ENCODE results near the gene KCTD12. TPM values are rescaled to one million over a fixed set of nuclear protein-coding genes. Genes with fewer than 3 reads are reported as not detected.

Gene KCTD12
- total RNA-seq, 4 donors from 2014 or later: 27.9 to 59.3 (median 37.8) TPM

GRCh38 chr13:76884186-76884906 lies 1.9 kb downstream of the KCTD12 start:
- 24 to 32% methylated on average over 15 of the region's 15 CpGs for WGBS, 2 donors

DNA sequence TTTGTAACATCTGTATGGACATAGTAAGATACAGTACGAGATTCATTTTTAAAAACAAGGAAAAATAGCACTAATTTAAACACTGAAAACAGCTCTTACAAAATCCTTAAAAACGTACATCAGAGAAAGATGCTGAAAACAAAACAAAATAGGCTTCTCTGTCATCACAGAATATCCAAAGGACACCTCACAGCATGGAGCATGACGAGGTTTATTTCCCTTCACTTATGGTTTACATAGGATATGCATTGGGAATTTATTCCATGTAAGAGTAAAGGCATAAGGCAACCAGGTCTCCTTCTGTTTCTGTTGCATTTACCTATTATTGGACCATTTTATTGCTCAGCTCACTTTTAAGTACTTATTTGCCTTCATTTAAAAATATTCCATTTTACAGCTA lies 3.0 kb downstream of the KCTD12 start:
- DNase-seq: no peak
- intact Hi-C loops (cut with DNase I): loop anchor here (10.0 kb wide), 1 partner anchor 218 kb away; no protein-coding TSS in a partner anchor
- 74 to 80% methylated on average over 3 of the region's 3 CpGs for WGBS, 2 donors
- TF ChIP-seq POLR2A (IDR thresholded peaks at IDR 0.05) (no peak), CTCF (IDR thresholded peaks at IDR 0.05) (no peak)
- Histone ChIP-seq H3K4me1 (peaks cover 12 to 20% of the 10 kb centered on the region in 2 donors), H3K9me3 (no peaks in the 10 kb centered on the region), H3K27ac (peak overlapping the region in 2 of 3 donors; percentile 43 to 85), H3K36me3 (no peaks in the 10 kb centered on the region), H3K27me3 (no peaks in the 10 kb centered on the region), H3K4me3 (replicated peaks in 1 of 3) (no peak overlapping the region)

More at GRCh38 chr13:76884186-76884906, 1.9 kb downstream of the KCTD12 start:
- intact Hi-C loops (cut with DNase I): loop anchor here (10.0 kb wide), 1 partner anchor 220 kb away; no protein-coding TSS in a partner anchor
- Histone ChIP-seq H3K4me1 (peaks cover 12 to 20% of the 10 kb centered on the region in 2 donors), H3K9me3 (no peaks in the 10 kb centered on the region), H3K4me3 (replicated peaks in 1 of 3) (peak overlapping the region in 2 of 3 donors; percentile 67 to 68), H3K27me3 (no peaks in the 10 kb centered on the region), H3K27ac (peak overlapping the region; percentile 79 to 85 (median 84)), H3K36me3 (no peaks in the 10 kb centered on the region)
- peak; percentile 26 to 51 for DNase-seq
- TF ChIP-seq POLR2A (IDR thresholded peaks at IDR 0.05): no peak
- TF ChIP-seq CTCF (IDR thresholded peaks at IDR 0.05): peak in 2 of 6 experiments; percentile 8 to 22

- WGBS, 2 donors: 52 to 81% methylated on average over 4 of the region's 4 CpGs
- Histone ChIP-seq H3K4me3 (replicated peaks in 1 of 3) (no peak overlapping the region), H3K36me3 (no peaks in the 10 kb centered on the region), H3K27me3 (no peaks in the 10 kb centered on the region), H3K27ac (peak overlapping the region in 1 of 3 donors; percentile 85), H3K9me3 (no peaks in the 10 kb centered on the region), H3K4me1 (peaks cover 12 to 20% of the 10 kb centered on the region in 2 donors)
- no peak for DNase-seq
- TF ChIP-seq CTCF (IDR thresholded peaks at IDR 0.05) (no peak), POLR2A (IDR thresholded peaks at IDR 0.05) (no peak)
- intact Hi-C loops (cut with DNase I): loop anchor here (10.0 kb wide), 1 partner anchor 218 kb away; no protein-coding TSS in a partner anchor
These were observed 3.8 kb downstream of the KCTD12 start for GRCh38 chr13:76882431-76882830.

GRCh38 chr13:76879883-76880270 lies 6.3 kb downstream of the KCTD12 start:
- TF ChIP-seq POLR2A (IDR thresholded peaks at IDR 0.05) (no peak), CTCF (IDR thresholded peaks at IDR 0.05) (no peak)
- H3K27ac ChIP-seq: peak overlapping the region; percentile 33 to 70 (median 59)
- no peaks in the 10 kb centered on the region for H3K9me3 ChIP-seq
- H3K36me3 ChIP-seq: no peaks in the 10 kb centered on the region
- H3K4me3 ChIP-seq (replicated peaks in 1 of 3): no peak overlapping the region
- intact Hi-C loops (cut with DNase I): loop anchor here (10.0 kb wide), 1 partner anchor 215 kb away; no protein-coding TSS in a partner anchor
- WGBS, 2 donors: 76 to 81% methylated on average over 3 of the region's 3 CpGs
- H3K27me3 ChIP-seq: no peaks in the 10 kb centered on the region
- H3K4me1 ChIP-seq: peaks cover 7 to 13% of the 10 kb centered on the region in 2 donors
- DNase-seq: no peak
